Mammary epithelial cell (primary cell): ENCODE data around the gene NPEPL1.

Experiments
- EZH2 ChIP-seq: IDR thresholded peaks from 2 replicates; pipeline ENCODE4 v1.6.1; 2012; ENCODE audit warnings: low read length, inconsistent platforms, borderline replicate concordance
- TF ChIP-seq, protein P1 (sequence below), 2 donors: IDR thresholded peaks in 1 of 2; conservative IDR thresholded peaks in 1 of 2; 2 replicates each; pipeline ENCODE4 v1.5.1; 2011 to 2012; ENCODE audit warnings: inconsistent platforms in 2 of 2, low read length in 2 of 2, mild to moderate bottlenecking in 2 of 2, control low read depth in 1 of 2, low read depth in 1 of 2; ENCODE audit not compliant: insufficient read depth in 1 of 2; ENCODE audit errors: extremely low read depth in 1 of 2

DNA sequence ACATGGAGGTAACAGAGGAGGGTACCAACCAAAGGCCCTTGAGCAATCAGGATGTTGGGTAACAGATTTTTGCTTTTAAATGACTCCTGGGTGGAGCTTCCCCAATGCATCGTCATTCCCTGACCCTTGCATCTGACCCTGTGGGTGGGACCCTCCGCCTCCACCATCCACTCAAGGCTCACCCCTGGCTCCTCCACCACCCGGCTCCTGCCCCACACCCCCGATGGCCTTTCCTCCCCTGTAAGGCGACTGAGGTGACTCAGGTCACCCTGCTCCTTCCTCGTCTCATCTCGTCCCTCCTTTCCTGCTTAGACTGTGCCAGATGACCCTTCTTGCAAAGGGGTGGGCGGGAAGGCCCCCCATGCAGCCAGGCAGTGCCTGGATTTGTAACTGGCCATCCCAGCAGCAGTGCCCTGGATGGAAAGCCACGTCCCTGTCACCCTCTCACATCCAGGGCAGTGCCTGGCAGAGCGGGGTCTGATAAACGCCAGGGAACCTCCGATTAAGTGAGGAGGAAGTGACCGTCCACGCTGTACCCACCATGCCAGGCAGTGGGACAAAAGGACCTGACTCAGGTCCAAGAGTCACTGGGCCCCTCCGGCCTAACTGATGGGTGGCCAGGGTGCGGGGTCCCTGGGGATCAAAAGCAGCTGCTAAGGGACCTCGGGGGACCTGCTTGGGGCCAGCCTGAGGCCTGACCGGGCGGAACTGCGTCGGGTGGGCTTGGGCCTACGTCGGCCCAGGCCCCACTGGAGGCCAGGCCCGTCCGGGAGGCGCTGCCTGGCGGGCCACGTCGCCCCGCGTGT lies 624 bp upstream of the NPEPL1 start:
- TF ChIP-seq, protein P1, sequence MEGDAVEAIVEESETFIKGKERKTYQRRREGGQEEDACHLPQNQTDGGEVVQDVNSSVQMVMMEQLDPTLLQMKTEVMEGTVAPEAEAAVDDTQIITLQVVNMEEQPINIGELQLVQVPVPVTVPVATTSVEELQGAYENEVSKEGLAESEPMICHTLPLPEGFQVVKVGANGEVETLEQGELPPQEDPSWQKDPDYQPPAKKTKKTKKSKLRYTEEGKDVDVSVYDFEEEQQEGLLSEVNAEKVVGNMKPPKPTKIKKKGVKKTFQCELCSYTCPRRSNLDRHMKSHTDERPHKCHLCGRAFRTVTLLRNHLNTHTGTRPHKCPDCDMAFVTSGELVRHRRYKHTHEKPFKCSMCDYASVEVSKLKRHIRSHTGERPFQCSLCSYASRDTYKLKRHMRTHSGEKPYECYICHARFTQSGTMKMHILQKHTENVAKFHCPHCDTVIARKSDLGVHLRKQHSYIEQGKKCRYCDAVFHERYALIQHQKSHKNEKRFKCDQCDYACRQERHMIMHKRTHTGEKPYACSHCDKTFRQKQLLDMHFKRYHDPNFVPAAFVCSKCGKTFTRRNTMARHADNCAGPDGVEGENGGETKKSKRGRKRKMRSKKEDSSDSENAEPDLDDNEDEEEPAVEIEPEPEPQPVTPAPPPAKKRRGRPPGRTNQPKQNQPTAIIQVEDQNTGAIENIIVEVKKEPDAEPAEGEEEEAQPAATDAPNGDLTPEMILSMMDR (conservative IDR thresholded peaks at IDR 0.05 in 1 of 2, IDR thresholded peaks at IDR 0.05 in 1 of 2; ENCODE audit: extremely low read depth in 1 of 2, insufficient read depth in 1 of 2, low read depth in 1 of 2, low read length in 2 of 2) = no peak
- TF ChIP-seq EZH2 = no peak
